CD4-positive, alpha-beta T cell treated with Interleukin-15 for 1 hour (primary cell): Measurements from ENCODE around the gene AGFG2.

ENCODE experiments used
- DNase-seq: peaks from one replicate; pipeline ENCODE4 v3.0.0-alpha.2; 2020

AGFG2 gene

DNA sequence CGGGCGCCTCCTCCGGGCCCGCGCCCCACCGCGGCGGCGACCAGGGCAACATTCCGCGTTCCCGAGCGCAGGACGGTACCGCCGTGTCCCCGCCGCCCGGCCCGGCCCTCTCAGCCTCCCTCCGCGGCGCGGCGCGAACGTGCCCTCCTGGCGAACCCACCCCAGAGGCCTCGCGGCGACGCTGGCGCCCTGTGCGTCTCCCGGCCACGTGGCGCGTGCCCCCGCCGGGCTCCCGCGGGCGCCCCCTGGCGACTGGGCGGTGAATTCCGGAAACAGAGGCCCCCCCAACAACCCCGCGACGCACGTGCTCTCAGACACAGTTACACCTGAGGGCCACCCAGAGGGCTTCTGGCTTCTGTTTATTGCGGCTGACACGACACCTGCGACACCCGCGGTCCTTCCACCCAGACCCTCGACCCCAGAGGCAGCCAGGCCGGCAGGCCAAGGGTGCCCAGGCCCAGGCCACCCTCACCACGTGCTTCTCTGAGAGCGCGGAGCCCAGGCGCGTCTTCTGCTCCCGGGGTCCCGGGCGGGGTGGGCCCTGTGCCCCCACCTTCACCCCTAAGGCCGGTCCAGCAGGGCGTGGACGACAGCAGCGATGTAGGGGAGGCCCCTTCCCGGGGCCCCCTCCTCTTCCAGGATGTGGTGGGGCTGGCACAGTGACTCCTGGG is 34.8 kb downstream of the AGFG2 start, which contains the start of gene SAP25:
SAP25 (minus strand) TSS at position 210 of the 671 bp plus-strand sequence; CDS start at position 52, 158 bp downstream.
- DNase-seq, result no peak

DNA sequence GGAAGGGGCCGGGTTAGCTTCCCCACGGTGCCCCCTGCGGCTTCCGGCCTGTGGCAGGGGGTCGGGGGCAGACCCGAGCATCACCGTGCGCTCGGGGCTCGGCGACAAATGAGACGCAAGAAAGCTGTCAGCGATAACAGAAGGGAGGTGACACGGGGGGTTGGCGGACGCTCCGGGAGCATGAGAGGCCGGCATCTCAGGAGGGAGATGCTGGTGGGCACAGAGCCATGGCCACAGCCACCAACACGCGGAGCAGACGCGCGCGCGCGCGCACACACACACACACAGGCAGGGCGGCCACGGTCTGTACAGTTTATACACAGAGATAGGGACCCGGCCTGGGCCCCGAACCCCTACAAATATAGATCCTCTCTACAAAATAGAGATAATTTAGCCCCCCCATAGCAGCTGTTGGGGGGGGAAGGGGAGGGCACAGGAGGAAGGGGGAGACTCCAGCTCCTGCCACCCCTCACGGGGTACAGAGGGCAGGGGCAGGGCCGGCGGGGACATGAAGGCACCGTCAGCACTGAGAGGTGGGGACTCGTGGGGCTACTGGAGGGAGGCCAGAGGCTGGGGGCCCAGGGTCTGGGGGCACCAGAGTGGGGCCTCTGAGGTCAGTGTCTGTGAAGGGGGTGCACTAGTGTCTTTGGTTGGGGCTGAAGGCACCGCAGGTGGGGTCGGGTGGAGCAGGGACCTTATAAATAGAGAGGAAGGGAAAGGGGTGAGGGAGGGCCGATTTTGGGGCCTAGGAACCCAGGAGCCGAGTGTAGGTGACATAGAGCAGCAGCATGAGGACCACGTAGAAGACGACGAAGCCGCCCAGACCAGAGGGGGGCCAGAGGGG is 35.6 kb downstream of the AGFG2 start:
- no peak for DNase-seq

DNA sequence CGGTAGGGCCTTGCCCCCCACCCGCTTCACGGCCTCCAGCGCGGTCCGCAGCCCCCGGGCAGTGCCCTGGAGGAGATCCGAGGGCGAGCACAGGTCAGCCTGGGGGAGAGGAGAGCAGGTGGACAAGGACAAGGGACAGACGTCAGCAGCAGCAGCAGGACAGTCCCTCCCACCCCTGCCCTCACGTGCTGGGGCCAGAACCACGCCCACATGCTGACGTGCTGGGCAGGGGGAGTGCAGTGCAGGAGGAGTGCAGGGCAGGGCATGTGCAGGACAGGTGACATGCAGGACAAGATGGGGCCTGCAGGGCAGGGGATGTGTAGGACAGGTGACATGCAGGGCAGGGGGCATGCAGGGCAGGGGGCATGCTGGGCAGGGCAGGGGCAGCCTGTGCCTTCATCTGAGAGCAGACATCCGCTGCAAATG is 36.2 kb downstream of the AGFG2 start:
- DNase-seq, result no peak

DNA sequence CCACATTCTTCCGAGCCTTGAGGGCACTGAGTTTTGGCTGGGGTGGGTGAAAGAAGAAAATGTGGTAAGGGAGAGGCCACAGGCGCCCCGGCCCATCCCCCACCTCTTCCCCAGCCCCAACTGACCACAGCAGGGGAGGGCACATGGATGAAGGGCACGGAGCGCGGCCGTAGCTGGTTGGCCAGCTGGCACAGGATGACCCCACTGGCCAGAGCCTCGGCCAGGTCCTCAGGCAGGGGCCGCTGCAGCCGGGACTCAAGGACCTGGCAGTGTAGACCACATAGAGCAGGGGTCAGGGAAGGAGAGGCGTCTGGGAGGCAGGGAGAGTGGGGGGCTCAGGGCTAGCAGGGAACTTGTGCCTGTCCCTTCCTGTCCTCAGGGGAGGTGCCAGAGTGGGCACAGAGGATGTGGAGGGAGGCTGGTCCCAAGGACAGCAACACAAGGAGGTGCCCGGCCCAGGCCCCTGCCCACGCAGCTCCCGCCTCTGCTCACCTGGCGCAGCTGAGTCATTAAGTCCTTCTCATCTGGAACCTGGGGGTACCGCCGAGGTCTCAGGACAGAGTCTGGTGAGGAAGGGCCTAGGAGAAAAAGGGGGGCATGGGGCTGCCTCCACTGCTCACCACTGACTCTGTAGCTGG is 36.9 kb downstream of the AGFG2 start:
- no peak for DNase-seq

DNA sequence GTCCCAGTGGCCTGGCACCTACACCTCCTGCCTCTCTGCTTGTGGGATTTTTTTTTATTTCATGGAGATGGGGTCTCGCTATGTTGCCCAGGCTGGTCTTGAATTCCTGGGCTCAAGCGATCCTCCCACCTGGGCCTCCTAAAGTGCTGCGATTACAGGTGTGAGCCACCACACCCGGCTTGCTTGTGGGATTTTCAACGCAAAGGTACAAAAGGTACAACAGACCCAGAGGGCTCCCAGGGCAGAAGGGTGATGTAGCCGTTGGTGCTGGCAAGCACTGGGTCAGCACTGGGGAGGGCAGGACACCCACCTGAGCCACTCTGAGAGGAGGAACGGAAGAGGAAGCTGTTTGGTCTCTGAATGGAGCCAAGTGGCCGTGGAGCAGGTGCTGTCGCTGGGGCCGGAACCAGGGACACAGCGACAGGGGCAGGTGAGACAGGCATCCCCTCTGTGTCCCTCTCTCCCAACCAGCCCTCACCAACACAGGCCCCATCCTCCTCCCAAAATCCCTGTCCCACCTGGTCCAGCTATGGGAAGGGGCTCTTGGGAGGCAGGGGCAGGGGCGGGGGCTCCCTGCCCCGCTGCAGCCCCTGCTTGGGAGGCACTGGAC is 37.5 kb downstream of the AGFG2 start:
- DNase-seq, result no peak

DNA sequence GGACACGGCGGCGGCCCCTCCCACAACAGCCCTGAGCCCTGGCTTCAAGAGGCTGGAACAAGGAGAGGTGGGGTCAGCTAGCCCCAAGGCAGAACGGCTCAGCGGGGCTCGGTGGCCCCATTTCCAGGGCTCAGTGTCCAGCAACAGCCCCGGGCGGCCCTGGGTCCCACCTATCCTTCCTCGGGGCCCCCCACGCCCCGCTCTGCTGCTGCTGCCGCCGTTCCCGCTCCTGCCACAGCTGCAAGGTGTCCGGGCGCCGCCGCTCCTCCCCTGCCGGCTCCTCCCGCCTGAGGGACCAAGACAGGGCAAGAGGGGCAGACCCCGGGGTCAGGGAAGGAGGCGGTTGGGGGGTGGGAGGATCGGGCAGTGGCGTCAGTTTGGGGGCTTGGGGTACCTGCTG is 38.1 kb downstream of the AGFG2 start:
- no peak for DNase-seq

DNA sequence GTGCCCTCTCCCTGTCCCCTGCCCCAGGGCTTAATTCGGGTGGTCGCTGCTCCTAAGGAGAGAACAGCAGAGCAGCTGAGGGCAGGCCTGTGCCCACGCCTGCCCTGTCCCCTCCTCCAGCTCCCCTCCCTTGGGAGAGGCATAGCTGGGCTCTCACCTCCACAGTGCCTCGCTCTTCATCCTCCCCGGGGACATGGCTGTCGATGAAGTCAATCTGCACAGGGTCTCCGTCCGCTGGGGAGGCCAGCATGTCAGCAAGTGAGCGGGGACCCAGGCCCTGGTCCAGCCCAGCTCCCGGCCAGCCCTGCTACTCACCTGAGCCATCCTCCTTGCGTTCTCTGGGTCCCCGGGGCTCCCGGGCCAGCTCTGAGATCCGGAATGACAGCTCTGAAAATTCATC is 38.5 kb downstream of the AGFG2 start:
- no peak for DNase-seq

DNA sequence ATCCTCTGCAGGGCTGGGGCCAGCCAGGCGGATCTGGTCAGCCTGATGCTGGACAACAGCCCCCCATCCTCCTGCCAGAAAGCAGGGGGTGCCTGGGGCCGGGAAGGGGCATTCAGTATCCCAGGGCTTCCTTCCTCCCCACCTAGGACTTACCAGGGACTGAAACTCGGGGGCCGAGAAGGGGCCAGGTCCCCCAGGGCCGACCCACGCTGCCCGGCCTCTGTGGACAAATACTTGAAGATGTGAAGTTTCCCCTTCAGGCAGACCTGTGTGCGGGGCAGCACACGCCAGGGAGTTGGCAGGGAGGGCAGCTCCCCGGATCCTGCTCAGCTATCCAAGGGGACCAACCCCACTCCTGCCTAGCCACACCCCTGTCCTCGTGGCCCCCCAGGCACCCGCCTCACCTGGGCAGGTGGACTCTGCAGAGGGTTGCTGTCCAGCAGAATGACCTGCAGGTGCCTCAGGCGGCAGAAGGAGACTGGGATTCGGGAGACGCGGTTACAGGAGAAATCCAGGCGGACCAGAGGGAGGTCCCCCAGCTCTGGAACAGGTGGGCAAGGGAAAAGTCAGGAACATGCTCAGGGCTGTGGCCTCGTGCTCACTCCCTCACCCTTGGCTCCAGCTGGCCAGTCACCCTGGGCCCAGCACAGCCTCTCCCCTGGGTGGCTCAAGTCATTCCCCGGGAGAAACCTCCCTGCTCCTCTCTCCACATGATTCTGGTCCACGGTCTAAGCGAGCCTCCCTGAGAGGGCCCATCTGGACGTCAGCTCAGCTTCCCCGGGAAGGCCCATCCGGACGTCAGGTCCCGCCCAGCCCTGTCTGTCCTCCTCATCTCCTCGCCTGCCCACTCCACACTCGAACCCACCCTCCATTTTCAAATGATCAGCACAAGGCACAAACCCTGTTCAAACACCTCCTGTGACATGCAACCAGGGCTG is 39.5 kb downstream of the AGFG2 start:
- DNase-seq, result no peak

DNA sequence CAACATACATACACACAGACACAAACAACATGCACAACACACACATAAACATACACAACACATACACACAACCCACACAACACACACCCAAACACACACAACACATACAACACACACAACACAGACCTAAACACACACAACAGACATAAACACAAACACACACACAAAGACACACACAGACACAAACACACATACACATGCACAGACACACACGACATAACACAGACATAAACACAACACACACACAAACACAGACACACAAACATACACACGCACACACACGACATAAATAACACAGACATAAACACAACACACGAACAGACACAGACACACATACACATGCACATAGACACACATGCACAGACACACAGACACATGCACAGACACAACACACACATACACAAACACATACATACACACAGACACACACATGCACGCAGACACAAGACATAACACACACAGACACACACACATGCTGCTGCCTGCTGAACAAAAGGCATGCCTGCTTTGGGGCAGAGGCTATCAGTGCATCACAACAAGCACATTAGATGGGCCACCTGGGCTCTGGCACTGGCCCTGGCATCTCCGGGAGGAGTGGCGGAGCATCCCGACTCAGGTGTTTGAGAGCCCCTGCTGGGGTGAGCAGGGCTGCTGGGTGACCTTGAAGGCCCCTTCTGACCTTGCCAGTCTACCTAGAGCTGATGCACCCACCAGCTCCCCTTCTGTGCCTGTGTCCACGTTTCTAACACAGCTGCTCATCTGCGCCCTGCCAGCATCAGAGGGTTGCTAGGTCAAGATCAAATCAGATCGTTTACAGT is 41.7 kb downstream of the AGFG2 start:
- no peak for DNase-seq

DNA sequence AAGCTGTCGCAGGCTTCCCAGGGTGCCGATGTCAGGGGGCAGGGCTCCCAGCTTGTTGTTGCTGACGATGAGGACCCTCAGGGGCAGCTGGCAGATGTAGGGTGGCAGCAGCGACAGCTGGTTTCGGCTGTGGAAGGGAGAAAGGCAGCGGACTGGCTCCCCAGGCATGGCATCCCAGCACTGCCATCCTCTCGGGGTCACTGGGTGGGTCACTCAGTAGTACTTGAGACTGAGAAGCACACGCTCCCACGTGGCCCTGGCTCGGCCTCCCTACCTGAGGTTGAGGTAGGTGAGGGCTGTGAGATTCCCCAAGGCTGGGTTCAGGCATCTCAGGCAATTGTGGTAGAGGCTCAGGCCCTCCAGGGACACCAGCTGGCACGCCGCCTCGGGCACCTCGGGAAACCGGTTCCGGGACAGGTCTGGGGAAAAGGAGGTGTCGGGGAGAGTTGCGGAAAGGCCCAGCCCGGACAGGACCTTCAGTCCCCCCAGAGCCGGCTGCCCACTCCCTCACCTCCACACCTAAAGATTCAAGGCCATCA is 43.1 kb downstream of the AGFG2 start:
- DNase-seq, result no peak

DNA sequence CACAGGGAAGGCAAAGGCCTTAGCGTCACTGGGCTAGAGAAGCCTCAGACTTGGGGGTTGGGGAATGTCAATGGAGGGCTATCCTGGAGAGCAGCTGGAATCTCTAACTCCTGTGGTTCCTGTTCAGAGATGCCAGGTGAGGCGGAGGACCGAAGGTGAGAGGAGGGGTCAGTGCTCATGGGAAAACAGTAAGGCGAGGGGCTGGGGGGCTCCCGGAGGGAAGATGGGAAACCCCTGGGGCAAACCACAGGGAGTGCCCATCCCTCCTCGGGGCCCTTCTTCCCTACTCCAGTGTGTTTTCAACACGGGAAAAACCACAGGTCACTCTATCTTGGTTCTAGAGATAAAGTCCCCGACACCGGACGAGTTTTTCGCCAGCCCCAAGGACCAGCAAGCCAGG is 43.6 kb downstream of the AGFG2 start:
- DNase-seq, result no peak

DNA sequence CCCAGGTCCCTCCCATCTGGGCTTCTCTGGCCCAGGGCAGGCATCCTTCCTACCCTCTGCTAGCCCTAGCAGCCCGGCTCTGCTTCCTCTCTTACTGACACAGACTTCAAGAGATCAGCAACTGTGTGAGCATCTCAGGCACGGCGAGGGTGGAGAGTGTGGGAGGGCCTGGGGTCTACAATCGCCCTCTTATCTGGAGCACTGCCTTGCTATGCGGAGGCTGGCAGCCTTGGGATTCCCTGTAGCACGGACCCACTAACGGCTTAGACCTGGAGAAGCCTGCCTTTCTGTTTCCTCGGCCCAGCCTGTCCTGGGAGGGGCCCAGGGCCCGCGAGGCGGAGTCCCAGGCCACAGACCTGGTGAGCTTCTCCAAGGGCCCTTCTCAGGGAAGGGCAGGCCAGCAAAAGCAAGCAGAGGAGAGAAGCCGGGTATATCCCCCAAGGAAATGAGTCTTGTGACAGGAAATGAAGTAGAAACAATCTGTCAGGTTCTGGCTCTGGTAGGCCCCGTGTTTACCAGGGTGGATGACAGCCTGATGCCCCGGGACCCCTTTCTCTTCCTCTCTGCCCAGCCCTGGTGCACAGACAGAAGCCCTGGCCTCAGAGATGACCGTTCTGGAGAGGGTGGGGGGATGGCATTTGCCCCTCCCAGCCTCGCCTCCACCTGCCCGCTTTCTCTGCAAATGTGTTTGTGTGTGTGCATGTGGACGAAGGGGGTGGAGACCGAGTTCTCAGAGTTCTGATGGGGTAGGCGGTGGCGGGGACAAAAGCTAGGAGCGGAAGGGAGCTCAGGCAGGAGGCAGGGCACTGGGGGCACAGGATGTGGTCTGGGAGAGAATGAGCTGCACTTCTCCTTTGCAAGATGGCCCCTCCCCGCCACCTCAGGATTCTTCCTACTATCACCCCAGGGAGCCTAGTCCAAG is 44.4 kb downstream of the AGFG2 start:
- peak; percentile 64 for DNase-seq

DNA sequence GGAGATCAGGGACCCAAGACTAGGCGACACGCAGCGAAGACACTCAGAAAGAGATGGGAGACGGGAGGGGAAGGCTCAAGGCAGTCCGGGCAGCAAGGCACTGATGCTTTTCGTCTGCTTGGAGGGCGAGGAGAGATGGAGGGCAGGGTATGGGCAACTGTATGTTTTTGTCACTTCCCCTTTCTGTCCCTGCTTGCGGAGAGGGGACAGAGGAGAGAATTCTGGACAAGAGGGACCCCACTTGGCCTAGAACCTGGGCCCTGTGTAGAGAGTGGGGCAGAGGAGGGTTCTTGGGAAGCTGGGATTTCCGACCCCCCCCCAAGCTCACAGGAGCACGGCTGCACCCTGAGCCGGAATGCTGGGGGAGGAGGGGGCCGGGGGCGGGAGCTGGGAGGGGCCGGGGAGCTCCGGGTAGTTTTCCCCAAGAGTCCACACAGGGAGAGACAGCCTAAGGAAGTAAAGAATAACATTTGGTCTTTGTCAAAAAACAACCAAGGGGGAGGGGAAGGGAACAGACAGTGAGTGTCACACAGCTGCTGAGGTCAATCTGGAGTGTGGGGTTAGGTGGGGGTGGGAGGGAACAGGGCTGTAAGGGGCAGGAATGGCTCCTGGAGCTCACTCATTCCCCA is 45.2 kb downstream of the AGFG2 start:
- DNase-seq, result no peak

DNA sequence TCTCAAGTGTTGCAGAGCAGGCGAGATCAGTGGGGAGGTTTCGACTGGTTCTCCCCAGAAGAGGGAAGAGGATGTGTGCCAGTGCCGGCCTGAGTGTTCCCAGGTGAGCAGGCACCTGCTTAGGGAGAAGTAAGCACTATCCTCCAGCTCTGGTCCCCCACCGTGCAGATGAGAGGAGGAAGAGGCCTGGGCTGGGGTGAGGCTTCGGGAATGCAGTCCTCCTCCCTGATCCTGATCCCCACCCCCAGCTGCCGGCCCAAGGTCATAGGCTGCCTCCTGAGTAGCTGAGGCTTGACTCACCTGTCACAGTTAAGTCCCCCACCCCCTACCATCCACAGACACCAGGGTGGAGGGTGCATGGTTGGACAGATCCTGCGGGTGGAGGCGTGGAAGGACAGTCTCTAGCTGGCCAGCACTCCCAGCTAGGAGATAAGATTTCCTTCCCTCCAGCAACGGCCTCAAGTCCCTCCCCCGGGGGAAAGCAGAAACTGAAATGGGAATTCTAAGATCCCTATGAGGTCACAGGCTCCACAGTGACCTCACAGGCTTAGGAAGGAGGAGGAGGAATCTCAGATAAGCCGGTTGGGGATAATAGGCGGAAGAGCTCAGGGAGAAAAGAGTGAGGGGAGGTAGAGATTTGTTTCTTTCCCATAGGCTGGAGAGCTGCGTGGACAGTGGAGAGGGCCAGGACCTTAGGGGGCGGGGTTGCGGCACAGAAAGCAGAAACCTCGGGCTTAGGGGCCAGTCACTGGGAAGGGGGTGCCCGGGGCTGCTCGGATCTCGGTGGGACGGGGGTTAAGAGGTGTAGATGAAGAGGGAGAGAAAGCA is 45.9 kb downstream of the AGFG2 start:
- no peak for DNase-seq

DNA sequence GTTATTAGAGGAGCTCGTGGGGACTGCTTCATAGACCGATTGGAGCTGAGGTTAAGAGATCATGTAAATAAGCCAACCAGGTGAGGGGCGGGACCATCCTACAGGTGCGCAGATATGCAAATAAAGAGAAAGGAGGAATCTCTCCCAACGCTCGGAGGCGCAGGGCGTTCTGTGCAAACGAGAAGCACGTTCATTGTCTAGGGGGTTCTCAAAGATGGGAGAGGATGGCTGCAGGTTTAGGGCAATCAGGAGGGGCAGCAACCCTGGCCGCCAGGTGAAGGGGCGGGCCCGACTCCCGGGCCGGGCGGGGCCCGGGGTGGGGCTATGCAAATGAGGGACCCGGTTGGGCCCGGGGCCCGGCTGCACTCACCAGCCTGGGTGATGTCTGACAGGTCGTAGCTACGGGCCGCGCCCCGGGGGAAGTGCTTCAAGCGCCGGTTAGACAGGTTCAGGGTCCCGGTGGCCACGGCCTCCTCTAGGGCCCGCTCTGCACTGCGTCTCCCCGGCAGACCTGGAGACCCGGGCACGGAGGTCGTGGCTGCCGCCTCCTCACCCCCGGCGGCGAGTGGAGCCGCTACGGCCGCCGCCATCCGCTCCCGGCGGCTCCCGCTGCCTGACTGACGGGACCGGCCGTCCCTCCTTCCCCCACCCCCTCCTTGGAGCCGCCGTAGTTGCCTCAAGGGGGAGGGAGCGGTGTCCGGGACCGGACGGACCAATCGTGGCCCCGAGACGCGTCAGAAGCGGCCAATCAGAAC is 46.7 kb downstream of the AGFG2 start, which contains the start of gene LRCH4:
LRCH4 (minus strand) TSS at position 619 of the 755 bp plus-strand sequence; CDS start at position 590, 29 bp downstream.
- DNase-seq, result peak; percentile 60

DNA sequence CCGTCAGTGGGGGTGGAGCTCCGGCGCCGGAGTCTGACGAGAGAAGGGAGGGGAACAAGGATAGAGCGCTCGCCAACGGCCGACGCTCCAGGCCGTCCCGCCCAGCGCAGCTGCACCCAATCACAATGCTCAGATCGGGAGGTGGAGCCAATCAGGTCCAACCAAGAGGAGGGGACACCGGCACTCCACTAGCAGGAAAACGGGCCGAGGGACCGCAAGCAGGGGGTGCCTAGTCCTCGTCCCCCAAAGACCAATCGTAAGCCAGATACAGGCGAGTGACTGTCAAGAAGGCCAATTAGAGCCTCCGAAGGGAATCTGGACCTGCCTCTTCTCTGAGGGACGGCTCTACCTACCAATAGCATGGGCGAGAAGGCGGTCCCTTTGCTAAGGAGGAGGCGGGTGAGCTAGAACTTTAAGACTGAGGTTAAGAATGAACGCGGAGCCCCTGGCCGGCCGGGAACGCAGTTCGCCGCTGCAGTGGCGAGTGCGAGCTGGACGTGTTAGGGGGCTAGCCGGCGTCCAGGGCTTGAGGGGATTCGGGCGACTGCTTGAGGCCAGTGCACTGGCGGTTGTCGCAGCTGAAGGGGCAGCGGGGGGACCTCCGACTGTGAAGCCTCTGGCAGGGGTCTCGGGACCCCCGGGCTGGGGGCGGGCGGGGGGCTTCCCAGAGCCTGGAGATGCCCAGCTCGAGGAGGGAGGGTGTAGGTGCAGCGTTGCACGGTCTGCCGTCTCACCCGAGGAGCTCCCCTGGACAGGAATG is 47.4 kb downstream of the AGFG2 start, which contains the start of gene FBXO24:
FBXO24 (plus strand) TSS at position 63 of the 760 bp plus-strand sequence; CDS start at position 361, 298 bp downstream.
- DNase-seq, result peak; percentile 100
